ENCODE measurements around the gene MXD4. TPM values are rescaled to one million over a fixed set of nuclear protein-coding genes. Genes with fewer than 3 reads are reported as not detected.

MXD4 gene
- polyA plus RNA-seq, 3 donors = 46.2 to 72.3 (median 66.3) TPM

DNA sequence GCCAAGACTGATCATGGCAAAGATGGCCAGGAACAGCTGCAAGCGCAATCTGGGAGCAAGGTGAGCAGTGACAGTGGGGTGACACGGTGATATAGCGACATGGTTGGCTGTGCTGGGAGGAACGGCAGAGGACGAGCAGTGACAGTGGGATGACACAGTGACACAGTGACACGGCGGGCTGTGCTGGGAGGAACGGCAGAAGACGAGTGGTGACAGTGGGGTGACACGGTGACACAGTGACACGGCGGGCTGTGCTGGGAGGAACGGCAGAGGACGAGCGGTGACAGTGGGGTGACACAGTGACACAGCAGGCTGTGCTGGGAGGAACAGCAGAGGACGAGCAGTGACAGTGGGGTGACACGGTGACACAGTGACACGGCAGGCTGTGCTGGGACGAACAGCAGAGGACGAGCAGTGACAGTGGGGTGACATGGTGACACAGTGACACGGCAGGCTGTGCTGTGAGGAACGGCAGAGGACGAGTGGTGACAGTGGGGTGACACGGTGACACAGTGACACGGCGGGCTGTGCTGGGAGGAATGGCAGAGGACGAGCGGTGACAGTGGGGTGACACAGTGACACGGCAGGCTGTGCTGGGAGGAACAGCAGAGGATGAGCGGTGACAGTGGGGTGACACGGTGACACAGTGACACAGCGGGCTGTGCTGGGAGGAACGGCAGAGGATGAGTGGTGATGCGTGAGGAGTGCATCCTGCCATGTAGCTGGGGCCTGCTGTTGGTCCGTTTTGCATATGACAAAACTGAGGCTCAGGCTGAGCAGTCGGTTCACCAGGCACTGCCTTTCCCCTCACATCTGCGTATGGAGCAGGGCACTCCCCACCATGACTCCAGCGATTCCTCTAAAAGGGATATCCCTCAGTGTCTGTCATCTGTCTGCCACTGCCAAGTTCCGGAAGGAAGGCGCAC is 36.0 kb upstream of the MXD4 start:
- DNase-seq (ENCODE audit: extremely low read depth in 1 of 11, low read depth in 9 of 11, low spot score in 4 of 11) = no peak

DNA sequence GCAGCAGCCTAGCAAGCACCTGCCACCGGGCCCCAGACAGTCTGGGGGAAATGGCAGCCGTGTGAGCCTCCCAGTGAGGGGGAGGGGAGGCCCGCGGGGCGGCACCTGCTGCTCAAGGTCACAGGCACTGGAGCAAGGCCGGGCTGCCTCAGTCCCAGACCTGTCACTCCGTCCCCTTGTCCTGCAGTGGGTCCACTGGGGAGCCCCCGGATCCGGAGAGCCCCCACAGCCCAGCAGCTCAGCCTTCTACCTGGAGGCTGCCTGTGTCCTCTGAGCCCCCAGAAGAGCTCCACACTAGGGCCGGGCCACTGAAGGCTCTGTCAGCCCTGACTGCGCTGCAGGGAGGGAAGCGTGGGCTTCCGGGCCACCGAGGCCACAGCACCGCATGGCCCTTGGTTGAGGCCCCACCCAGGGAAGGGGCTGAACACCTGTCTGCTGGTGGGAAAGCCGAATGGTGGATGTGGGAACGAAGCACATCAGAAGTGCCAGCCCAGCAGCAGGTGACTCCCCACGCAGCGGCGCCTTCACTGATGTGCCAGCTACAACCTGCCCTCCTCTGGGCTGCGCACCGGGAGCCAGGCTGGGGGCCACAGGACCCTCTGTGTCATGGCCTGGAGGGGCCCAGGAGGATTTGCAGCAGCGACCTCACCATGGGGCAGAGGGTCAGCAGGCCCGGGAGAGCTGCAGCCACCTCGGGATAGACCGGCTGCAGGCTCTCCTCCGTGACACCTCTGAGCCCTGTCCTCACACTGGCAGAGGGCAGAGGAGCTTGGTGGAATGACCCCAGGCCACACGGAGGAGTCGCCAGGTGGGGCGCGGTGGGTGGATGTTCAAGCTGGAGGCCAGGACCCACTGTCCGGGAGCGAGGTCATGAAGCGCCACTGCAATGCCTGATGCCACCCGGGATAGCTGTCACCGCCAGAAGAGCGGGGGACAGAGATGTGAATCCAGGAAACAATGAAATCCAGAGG is 35.0 kb upstream of the MXD4 start:
- no peak for DNase-seq (ENCODE audit: extremely low read depth in 1 of 11, low read depth in 9 of 11, low spot score in 4 of 11)

DNA sequence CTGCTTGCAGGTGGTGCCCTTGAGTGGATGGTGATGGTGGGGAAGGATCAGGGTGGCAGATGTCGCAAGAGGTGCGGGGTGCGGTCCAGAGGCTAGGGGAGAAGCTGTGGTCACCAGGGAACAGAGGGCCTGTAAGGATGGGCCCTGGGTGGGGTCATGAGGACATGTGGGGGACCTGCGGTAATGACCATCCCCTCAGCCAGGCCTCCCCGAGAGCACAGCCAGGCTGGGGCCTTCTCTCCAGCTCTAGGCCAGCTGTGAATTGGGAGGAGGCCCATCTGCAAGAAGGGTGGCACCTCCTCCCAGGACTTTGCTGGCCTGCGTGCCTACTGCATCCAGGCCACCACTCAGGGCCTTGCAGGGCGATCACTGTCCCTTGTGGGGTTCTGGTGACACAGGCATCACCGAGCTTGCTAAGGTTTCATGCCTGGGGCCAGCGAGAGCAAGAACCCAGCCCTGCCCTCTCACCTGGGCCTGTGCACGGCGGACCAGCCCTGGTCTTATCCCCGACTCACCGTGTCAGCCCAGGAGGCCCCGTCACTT is 34.1 kb upstream of the MXD4 start:
- no peak for DNase-seq (ENCODE audit: extremely low read depth in 1 of 11, low read depth in 9 of 11, low spot score in 4 of 11)

DNA sequence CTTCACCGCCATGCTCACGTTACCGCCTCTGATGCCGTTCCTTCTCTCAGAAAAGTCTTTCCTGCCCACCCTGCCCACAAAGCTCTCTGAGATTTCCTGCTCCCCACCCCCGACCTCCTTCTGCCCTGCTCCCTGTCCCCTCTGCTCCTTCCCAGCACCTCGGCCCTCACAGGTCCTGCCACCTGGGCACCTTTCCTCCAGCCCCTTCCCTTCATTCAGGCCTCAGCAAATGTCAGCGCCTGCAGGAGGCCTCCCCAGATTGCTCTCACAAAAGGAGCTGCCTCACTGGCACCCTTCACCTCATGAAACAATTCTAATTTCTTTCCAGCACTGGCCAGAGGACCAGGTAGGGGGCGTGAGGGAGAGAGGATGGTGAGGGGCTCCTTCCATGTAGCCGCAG is 33.6 kb upstream of the MXD4 start:
- no peak for DNase-seq (ENCODE audit: extremely low read depth in 1 of 11, low read depth in 9 of 11, low spot score in 4 of 11)

DNA sequence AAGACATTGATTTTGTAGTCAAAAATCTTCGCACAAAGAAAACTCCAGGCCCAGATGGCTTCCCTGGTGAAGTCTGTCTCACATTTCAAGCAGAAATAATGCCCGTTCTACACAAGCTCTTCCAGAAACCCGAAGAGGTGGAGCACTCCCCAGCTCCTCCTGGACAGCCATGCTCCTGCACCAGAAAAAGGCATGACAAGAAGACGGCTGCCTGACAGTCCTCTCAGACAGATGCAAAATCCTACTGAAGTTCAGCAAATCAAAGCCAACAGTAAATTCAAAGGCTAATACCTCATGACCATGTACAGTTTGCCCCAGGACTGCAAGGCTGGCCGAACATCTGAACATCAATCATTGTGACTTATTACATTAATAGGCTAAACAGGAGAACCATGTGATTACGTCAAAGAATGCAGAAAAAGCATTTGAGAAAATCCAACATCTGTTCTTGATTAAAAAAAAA is 30.8 kb upstream of the MXD4 start:
- peak in 2 of 11 donors; percentile 31 to 33 for DNase-seq (ENCODE audit: extremely low read depth in 1 of 11, low read depth in 9 of 11, low spot score in 4 of 11)

DNA sequence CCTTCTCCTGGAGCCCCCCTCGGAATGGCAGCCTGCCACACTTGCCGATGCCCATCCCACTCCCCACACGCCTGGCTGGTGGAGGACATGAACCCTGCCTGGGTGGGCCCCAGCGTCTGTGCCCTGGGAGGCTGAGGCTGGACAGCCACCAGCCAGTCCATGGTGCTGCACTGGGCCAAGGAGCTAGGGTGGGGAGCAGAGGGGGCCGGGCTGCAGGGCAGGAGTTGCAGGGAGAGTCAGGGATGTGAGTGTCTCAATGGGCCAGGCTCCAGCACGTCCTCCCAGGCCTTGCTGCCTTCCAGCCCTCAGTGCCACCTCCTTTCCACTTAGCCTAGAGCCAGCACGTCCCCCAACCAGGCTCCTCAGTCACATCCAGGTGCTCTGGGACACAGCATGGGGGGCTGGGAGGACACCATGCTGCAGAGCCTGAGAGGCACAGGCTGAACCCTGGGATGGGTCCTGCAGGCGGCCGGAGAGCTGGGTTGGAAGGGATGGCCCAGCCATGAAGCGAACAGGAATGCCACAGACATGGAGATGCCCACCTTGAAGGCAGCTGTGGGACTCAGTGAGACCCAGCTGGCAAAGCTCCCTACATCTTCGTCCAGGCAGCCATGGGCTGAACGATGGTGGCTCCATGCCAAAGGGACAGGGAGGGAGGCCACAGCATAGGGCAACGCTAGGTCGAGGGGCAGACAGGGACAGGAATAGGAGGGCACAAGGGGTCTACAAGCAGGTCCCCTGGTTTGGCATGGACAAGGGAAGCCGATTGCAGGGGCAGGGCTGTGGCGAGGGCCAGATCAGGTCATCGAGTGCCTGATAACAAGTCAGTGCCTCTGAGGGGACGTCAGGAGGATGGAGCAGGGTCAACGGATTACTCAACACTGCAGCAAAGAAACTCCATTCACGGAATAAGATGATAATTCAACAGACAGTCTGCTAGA is 30.1 kb upstream of the MXD4 start:
- DNase-seq (ENCODE audit: extremely low read depth in 1 of 11, low read depth in 9 of 11, low spot score in 4 of 11) = no peak

DNA sequence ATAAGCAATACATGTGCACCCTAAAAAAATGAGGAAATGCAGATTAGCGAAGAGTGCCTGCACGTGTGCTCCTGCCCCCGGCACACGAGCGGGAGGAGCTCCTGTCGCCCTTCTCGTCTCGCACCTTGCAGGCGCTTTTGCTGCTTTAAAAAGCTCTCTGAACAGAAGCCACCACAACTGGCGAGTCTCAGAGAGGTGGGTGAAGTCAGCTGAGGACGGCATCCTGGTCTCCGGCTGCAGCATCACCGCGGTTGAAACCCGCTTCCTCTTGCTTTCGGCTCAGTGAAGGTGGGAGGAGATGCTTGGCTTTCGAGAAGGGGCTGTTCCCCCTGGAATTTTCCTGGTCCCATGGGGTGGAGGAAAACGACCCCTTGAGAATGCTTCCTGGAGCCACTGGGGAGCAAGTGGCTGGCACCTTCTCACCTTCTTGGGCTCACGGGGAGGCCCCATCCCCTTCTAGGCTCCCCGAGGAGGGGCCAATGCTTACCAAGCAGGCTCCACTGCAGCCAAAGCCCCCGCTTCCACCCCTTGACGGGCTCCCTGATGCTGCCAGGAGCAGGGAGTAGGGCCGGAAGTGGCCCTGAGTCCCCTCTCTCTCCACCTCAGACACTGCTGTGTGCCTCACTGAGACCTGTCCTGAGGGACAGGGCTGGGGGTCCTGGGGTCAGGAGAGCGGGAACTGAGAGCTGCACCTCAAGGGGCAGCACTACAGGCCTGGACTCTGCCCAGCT is 29.2 kb upstream of the MXD4 start:
- DNase-seq (ENCODE audit: extremely low read depth in 1 of 11, low read depth in 9 of 11, low spot score in 4 of 11) = no peak

DNA sequence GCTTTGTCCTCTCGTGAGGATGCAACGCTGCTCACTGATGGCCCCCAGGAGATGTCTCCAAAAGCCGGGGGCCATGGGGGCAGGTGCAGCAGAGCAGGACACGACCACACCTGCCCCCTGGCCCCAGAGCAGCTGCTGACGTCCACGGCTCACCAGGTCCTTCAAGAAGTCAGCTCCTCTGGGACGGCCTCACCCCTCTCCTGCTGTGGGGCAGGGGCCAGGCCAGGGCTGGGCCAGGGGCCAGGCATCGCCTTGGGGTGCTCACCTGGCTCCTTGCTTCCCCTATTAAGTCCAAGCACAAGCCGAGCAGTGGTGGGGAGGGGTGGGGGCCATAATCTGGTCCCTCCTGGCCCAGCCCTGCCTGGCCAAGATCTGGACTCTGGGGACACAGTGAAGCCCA is 28.6 kb upstream of the MXD4 start:
- no peak for DNase-seq (ENCODE audit: extremely low read depth in 1 of 11, low read depth in 9 of 11, low spot score in 4 of 11)

DNA sequence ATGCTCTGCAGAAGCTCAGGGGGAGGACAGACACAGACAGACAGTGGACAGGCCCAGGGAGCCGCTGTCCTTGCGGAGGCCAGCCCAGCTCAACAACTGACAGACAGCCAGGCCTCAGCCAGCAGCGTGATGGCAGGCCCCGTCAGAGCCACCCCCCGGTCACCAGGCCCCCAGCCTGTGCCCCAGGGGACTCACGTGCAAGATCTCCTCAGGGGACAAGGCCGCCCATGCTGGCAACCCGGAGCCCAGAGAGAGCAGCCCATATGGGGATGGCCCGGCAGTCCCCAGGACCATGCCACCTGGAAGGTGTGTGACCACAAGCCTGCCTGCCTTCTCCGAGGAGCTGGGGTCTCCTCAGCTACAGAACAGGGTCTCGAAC is 28.0 kb upstream of the MXD4 start:
- DNase-seq (ENCODE audit: extremely low read depth in 1 of 11, low read depth in 9 of 11, low spot score in 4 of 11) = no peak

DNA sequence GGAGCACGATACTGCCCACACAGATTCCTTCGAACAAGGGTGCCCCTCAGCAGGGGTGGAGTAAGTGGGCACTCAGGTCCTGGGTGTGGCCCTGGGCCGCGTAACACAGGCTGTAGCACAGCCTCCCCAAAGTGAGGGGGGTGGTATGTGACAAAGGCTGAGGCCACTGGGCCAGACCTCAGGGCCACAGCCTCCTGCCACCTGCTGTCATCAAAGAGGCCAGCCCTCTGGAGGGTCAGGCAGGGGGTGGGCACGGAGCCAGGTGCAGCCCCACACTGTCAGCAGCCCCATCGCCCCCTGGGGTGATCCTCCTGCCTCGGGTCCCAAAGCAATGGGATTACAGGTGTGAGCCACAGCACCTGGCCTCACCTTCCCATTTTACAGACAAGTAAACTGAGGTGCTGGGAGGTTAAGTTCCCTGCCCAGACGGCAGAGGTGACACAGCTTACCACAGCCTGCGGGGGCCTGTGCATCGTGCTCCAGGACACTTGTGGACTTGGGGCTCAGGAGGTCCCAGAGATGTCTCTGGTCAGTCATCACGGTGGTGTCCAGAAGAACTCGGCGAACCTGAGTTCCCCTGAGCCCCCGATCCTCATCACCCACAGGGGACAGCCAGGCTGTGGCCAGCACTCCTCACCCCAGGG is 27.5 kb upstream of the MXD4 start:
- DNase-seq (ENCODE audit: extremely low read depth in 1 of 11, low read depth in 9 of 11, low spot score in 4 of 11) = no peak

DNA sequence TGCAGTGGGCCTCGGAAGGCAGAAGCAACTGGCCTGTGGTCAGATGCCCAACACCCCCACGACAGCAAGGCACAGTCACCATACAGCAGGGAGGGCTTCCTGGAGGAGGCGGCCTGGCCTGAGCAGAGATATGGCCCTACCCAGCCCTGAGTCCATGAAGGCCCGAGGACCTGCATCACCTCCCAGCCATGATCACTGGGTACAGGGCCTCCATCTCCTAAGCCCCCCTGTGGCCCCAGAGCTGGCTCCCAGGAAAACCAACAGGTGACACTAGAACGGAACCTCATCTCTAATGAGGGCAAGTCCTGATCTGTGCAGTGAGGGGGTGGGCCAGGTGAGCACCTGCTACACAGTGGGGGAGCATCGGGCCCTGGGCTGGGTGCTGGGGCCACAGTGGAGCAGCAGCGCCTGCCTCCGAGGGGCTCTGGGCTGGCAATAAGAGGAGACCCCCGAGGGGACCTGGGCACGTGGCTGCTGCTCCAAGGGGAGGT is 26.2 kb upstream of the MXD4 start:
- DNase-seq (ENCODE audit: extremely low read depth in 1 of 11, low read depth in 9 of 11, low spot score in 4 of 11) = no peak

DNA sequence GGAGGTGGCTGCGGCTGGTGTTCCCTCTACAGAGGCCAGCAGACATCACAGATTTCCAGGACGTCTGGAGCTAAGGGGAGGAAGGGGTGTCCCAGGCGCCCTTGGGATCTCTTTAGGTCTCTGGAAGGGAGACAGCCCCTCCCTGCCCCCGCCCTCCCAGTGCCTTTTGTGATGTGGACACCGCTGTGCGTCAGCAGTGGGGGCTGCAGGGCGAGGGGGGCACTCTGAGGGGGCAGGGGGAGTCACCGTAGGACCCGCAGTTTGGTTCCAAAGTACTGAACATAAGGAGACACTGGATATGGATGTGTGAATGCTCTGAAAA is 25.6 kb upstream of the MXD4 start:
- no peak for DNase-seq (ENCODE audit: extremely low read depth in 1 of 11, low read depth in 9 of 11, low spot score in 4 of 11)

DNA sequence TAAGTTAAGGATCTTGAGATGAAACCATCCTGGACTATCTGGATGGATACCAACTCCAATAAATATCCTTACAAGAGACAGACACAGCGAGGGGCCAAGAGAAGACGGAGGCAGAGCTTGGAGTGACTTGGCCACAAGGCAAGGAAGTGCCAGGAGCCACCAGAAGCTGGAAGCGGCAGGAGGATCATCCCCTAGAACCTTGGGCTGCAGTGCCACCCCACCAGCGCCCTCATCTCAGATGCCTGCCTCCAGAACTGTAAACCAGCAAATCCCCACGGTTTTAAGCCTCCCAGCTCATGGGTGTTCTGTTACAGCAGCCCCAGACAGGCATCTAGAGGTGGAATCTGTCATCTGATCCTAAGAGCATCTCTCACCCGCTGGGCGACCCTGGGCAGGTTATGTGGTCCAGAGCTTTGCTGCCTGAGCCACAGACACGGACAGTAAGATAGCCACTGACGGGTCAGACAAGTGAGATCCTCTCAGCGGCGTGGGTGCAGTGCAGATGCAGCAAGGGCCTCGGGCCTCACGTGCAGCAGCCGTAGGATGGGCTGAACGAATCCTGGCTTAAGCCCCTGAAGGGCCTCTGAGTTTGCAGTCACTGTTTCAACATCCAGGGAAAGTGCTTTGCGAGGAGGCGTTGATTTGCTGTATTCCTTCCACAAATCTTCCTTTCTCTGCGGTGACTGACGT is 25.1 kb upstream of the MXD4 start:
- peak in 2 of 11 donors; percentile 22 to 25 for DNase-seq (ENCODE audit: extremely low read depth in 1 of 11, low read depth in 9 of 11, low spot score in 4 of 11)

DNA sequence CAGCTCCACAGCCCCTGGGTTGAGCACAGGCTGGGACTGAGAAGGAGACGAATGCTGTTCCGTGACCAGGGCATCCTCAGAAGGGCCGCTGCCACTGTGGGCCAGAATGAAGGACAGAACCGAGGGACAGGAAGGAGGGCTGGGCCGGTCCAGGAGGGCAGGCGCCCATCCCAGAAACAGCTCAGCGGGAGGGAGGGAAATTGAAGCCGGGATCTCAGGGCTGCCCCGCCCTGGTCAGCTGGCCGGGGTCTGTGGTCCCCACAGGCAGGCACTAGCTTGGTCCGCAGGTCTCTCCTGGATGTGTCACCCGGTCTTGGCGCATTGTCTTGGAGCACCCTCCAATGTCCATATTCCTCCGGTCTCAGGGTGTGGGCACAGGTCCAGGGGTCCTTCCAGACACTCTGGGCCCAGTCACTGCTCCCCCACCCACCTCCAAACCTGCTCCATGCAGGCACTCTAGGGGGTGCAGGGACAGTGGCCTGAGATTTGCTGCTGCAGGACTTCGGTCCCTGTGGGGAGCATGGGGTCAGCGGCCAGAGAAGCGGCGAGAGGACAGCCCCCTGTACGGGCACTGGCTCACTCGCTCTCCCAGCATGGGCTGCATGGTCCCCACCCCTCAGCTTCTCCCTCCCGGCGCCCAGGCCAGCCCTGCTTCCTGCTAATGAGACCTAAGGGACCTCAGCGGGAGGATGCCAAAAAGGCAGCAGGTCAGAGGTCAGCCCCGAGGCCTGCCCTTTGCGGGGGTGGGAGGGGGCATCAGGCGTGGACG is 23.9 kb upstream of the MXD4 start:
- DNase-seq (ENCODE audit: extremely low read depth in 1 of 11, low read depth in 9 of 11, low spot score in 4 of 11) = no peak

DNA sequence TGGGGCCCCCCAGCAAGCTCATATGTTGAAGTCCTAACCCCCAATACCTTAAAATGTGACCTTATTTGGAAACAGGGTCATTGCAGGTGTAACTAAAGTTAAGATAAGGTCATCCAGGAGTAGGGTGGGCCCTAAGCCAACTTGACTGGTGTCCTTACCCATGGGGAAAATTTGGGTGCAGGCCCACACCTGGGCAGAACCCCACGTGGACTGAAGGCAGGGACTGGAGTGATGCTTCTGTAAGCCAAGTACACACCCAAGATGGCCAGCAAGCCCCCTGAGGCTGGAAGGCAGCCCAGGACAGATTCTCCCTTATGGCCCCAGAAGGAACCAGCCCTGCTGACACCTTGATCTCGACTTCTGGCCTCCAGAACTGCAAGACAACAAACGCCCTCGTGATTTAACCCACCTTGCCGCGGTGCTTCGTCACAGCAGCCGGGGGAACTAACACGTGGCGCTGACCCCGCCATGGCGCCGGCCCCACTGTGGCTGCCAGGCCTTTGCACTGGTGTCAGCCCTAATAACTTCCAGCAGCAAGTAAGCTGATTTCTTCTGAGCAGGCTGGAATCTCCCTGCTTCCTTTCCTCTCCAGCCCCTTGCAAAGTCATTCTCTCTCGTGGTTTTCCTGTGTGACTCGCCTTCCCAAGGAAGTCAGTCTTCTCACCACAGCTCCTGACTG is 23.2 kb upstream of the MXD4 start:
- DNase-seq (ENCODE audit: extremely low read depth in 1 of 11, low read depth in 9 of 11, low spot score in 4 of 11) = no peak
